Keratinocyte (primary cell): ENCODE data around the gene SUSD5. TPM values are rescaled to one million over a fixed set of nuclear protein-coding genes. Genes with fewer than 3 reads are reported as not detected.

Source experiments
- DNase-seq: peaks from one replicate; pipeline ENCODE4 v3.0.0-alpha.2; 2011; ENCODE audit warnings: low read depth, missing footprints, low spot score
- FAIRE-seq: peaks from 2 replicates; lab custom pipeline; 2011; peaks lifted over from hg19 to GRCh38; lab: Jason Lieb, UNC
- H2AFZ ChIP-seq: 2 replicates; pipeline ENCODE4 v1.6.0; 2012; ENCODE audit warnings: low read length, control low read depth, inconsistent platforms; ENCODE audit not compliant: control insufficient read depth
- H3K27ac ChIP-seq: 2 replicates; pipeline ENCODE4 v1.5.1; 2011; ENCODE audit warnings: low read length; ENCODE audit not compliant: control insufficient read depth, insufficient read depth
- H3K27me3 ChIP-seq: 3 replicates; pipeline ENCODE4 v1.6.0; 2011; ENCODE audit warnings: low read length; ENCODE audit not compliant: control insufficient read depth, insufficient read depth; ENCODE audit errors: extremely low read depth
- H3K36me3 ChIP-seq, 2 experiments: 2 replicates in 1 of 2; 3 replicates in 1 of 2; pipeline ENCODE4 v1.5.1; 2011; ENCODE audit warnings: low read length in 2 of 2, mild to moderate bottlenecking in 1 of 2; ENCODE audit not compliant: control insufficient read depth in 2 of 2, insufficient read depth in 2 of 2; ENCODE audit errors: extremely low read depth in 1 of 2
- H3K4me1 ChIP-seq: 3 replicates; pipeline ENCODE4 v1.5.1; 2011; ENCODE audit warnings: low read length; ENCODE audit not compliant: control insufficient read depth, insufficient read depth; ENCODE audit errors: extremely low read depth
- H3K4me2 ChIP-seq: 3 replicates; pipeline ENCODE4 v1.6.0; 2011; ENCODE audit warnings: low read depth, low read length; ENCODE audit not compliant: control insufficient read depth, insufficient read depth; ENCODE audit errors: extremely low read depth
- H3K4me3 ChIP-seq, 3 experiments: fragments of 200-600 bp in 1 of 3; sonication (generic) in 1 of 3; 2 replicates in 2 of 3; 3 replicates in 1 of 3; pipeline ENCODE4 v1.5.1; 2011 to 2016; ENCODE audit warnings: low read length in 3 of 3, mild to moderate bottlenecking in 3 of 3, control low read depth in 2 of 3, inconsistent platforms in 1 of 3, low read depth in 1 of 3, mixed read lengths in 1 of 3, mixed run types in 1 of 3, moderate library complexity in 1 of 3; ENCODE audit not compliant: control insufficient read depth in 2 of 3, insufficient read depth in 2 of 3; ENCODE audit errors: extremely low read depth in 1 of 3
- H3K79me2 ChIP-seq: 2 replicates; pipeline ENCODE4 v1.6.0; 2012; ENCODE audit warnings: low read length; ENCODE audit not compliant: control insufficient read depth, insufficient read depth
- H3K9ac ChIP-seq: 3 replicates; pipeline ENCODE4 v1.6.0; 2011; ENCODE audit warnings: low read length; ENCODE audit not compliant: control insufficient read depth, insufficient read depth; ENCODE audit errors: extremely low read depth
- H3K9me1 ChIP-seq: 3 replicates; pipeline ENCODE4 v1.6.0; 2011; ENCODE audit warnings: low read length; ENCODE audit not compliant: control insufficient read depth, insufficient read depth; ENCODE audit errors: extremely low read depth
- H3K9me3 ChIP-seq: 2 replicates; pipeline ENCODE4 v1.5.1; 2012; ENCODE audit warnings: low read depth, low read length; ENCODE audit not compliant: control insufficient read depth
- H4K20me1 ChIP-seq: 3 replicates; pipeline ENCODE4 v1.6.0; 2011; ENCODE audit warnings: low read length; ENCODE audit not compliant: control insufficient read depth, insufficient read depth; ENCODE audit errors: extremely low read depth
- EZH2 ChIP-seq: IDR thresholded peaks from one replicate; pipeline ENCODE4 v1.6.1; 2012; ENCODE audit warnings: inconsistent platforms, mild to moderate bottlenecking, low read length, moderate library complexity
- dilution Hi-C: fragments of 300-500 bp; cut with MboI; formaldehyde crosslinking; loops from one replicate; pipeline ENCODE4 v1.7.0; 2020; ENCODE audit warnings: low sequenced_read_pairs; ENCODE audit not compliant: extremely low pct_ligation_motif_present
- polyA plus RNA-seq, 5 experiments: library from polyadenylated mRNA; depleted of rRNA in 3 of 5; stranded (reverse) in 3 of 5; stranded (forward) in 1 of 5; unstranded in 1 of 5; fragments of >200 nt; gene quantifications; 1 replicate in 1 of 5; 2 replicates in 3 of 5; 3 replicates in 1 of 5; pipeline versions ENCODE4 v1.2.1 to v1.2.3, GENCODE V29; 2011 to 2012; ENCODE audit warnings: missing spikeins in 2 of 5, low read depth in 1 of 5, low replicate concordance in 1 of 5
- TF ChIP-seq, protein P1 (sequence below), 3 experiments: IDR thresholded peaks in 1 of 3; conservative IDR thresholded peaks in 1 of 3; optimal IDR thresholded peaks in 1 of 3; 2 replicates in 2 of 3; 3 replicates in 1 of 3; pipeline versions ENCODE3 to v1.5.1; 2011; ENCODE audit warnings: low read length in 3 of 3, mild to moderate bottlenecking in 3 of 3, moderate library complexity in 2 of 3, control low read depth in 1 of 3, inconsistent platforms in 1 of 3; ENCODE audit not compliant: insufficient read depth in 2 of 3; ENCODE audit errors: extremely low read depth in 1 of 3

Gene SUSD5
- polyA plus RNA-seq, 1 donor (not counting 4 experiments of a cell fraction or from before 2014, with no cell fraction given) = 0.05 TPM

DNA sequence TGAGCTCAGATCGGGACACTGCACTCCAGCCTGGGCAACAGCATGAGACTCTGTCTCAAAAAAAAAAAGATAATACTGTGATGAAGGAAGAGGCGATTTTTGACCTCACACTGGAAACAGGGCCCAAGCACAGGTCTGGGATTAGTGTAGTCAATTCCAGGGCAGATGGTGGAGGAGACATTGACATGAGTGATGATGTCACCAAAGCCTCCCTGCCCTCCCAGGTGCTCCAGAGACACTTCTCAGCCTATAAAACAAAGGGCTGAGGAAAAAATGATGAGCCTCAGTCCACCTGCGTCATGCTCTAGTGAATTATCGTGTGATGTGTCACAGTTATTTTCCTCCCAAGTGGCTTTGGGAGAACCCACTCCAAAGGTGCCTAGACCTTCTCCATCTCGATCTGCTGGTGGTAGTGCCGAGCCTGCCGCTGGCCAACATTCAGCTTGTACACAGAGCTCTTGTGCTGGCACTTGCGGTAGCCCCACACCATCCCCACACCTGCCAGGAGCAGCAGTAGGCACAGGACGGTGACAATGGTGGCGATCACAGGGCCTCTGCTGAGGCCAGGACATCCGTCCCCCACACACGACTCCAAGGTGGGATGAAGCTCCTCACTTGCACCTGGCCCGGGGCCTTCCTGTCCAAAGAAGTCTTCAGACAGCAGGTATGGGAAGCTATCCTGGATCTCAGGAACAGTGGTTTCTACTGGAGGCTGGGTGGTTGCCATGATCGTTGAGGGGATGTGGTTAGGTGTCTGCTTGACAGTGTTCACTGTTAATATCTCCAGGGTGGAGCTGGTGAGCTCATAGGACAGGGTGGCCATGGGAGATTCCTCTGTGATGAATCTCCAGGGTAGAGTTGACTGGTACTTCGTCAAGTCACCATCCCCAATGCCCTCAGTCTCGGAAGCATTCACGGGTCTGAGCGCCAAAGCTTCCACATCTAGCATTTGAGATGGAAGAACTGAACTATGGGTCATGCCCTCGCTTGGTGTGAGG is 65.9 kb downstream of the SUSD5 start:
- FAIRE-seq = no peak
- no peaks in the 10 kb centered on the region for H4K20me1 ChIP-seq
- H3K79me2 ChIP-seq = no peaks in the 10 kb centered on the region
- H3K9ac ChIP-seq = no peak overlapping the region
- no peak for DNase-seq
- H3K4me3 ChIP-seq = no peak overlapping the region
- dilution Hi-C loops = no loop called here
- no peaks in the 10 kb centered on the region for H3K4me1 ChIP-seq
- H3K36me3 ChIP-seq = no peaks in the 10 kb centered on the region
- no peak overlapping the region for H3K27ac ChIP-seq
- TF ChIP-seq EZH2 = no peak
- TF ChIP-seq, protein P1, sequence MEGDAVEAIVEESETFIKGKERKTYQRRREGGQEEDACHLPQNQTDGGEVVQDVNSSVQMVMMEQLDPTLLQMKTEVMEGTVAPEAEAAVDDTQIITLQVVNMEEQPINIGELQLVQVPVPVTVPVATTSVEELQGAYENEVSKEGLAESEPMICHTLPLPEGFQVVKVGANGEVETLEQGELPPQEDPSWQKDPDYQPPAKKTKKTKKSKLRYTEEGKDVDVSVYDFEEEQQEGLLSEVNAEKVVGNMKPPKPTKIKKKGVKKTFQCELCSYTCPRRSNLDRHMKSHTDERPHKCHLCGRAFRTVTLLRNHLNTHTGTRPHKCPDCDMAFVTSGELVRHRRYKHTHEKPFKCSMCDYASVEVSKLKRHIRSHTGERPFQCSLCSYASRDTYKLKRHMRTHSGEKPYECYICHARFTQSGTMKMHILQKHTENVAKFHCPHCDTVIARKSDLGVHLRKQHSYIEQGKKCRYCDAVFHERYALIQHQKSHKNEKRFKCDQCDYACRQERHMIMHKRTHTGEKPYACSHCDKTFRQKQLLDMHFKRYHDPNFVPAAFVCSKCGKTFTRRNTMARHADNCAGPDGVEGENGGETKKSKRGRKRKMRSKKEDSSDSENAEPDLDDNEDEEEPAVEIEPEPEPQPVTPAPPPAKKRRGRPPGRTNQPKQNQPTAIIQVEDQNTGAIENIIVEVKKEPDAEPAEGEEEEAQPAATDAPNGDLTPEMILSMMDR (optimal IDR thresholded peaks at IDR 0.05 in 1 of 3, IDR thresholded peaks at IDR 0.05 in 1 of 3, conservative IDR thresholded peaks at IDR 0.05 in 1 of 3; ENCODE audit: extremely low read depth in 1 of 3, insufficient read depth in 2 of 3, low read length in 3 of 3) = no peak
- no peak overlapping the region for H2AFZ ChIP-seq
- no peaks in the 10 kb centered on the region for H3K27me3 ChIP-seq
- H3K9me1 ChIP-seq = no peaks in the 10 kb centered on the region
- H3K4me2 ChIP-seq = no peak overlapping the region
- no peaks in the 10 kb centered on the region for H3K9me3 ChIP-seq

DNA sequence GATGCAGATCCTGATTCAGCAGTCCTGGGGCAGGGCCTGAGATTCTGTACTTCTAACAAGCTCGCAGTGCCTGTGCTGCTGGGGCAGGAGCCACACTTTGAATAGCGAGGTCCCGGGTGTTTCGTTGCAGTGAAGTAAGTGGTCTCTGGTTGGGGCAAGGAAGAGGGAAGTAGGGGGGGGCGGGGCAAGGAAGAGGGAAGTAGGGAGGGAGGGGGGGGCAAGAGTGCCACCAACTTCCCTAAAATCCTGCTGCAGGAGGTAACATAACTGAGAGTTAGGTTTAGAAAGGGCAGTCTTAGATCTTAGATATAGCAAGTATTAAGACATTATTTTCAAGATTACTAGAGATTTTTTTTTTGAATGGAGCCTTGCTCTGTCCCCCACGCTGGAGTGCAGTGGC is 69.3 kb downstream of the SUSD5 start:
- H3K4me1 ChIP-seq = no peaks in the 10 kb centered on the region
- no peak overlapping the region for H3K4me2 ChIP-seq
- no peaks in the 10 kb centered on the region for H3K79me2 ChIP-seq
- no peak overlapping the region for H3K9ac ChIP-seq
- H3K4me3 ChIP-seq = no peak overlapping the region
- dilution Hi-C loops = no loop called here
- H3K36me3 ChIP-seq = peaks cover 0 to 11% of the 10 kb centered on the region in 2 experiments
- peaks cover 2% of the 10 kb centered on the region for H3K9me1 ChIP-seq
- no peak for TF ChIP-seq EZH2
- TF ChIP-seq, protein P1 (optimal IDR thresholded peaks at IDR 0.05 in 1 of 3, IDR thresholded peaks at IDR 0.05 in 1 of 3, conservative IDR thresholded peaks at IDR 0.05 in 1 of 3; ENCODE audit: extremely low read depth in 1 of 3, insufficient read depth in 2 of 3, low read length in 3 of 3) = no peak
- H4K20me1 ChIP-seq = no peaks in the 10 kb centered on the region
- H3K27ac ChIP-seq = no peak overlapping the region
- H3K9me3 ChIP-seq = no peaks in the 10 kb centered on the region
- H3K27me3 ChIP-seq = no peaks in the 10 kb centered on the region
- no peak for FAIRE-seq
- H2AFZ ChIP-seq = no peak overlapping the region
- no peak for DNase-seq
